HepG2 (cell line): ENCODE measurements around the gene PGAP3. TPM values are rescaled to one million over a fixed set of nuclear protein-coding genes. Genes with fewer than 3 reads are reported as not detected.

Experiments used
- BRCA1 ChIP-seq: sonication (generic); formaldehyde crosslinking; IDR thresholded peaks from 2 replicates; pipeline ENCODE4 v1.4.0; 2020; ENCODE audit warnings: missing genetic modification reagents
- ELF4 ChIP-seq: sonication (generic); formaldehyde crosslinking; IDR thresholded peaks from 2 replicates; pipeline ENCODE4 v1.5.0; 2020; ENCODE audit warnings: missing genetic modification reagents, mild to moderate bottlenecking, moderate library complexity, borderline replicate concordance
- FOXA1 ChIP-seq, 2 experiments: fragments of 450-650 bp in 1 of 2; sonication (generic) in 1 of 2; formaldehyde crosslinking in 1 of 2; IDR thresholded peaks; 2 replicates each; pipeline versions ENCODE4 v1.4.0 to v1.6.1; 2016 to 2020; ENCODE audit warnings: missing genetic modification reagents in 1 of 2
- GABPA ChIP-seq, 2 experiments: IDR thresholded peaks; 2 replicates each; pipeline ENCODE4 v1.6.1; 2011 to 2016; ENCODE audit warnings: low read depth in 2 of 2, low read length in 1 of 2, missing biosample characterization in 1 of 2, missing genetic modification characterization in 1 of 2
- JDP2 ChIP-seq: sonication (generic); formaldehyde crosslinking; IDR thresholded peaks from 2 replicates; pipeline ENCODE4 v1.8.1; 2022; ENCODE audit warnings: missing genetic modification reagents, borderline replicate concordance
- SMYD3 ChIP-seq: sonication (generic); formaldehyde crosslinking; IDR thresholded peaks from 2 replicates; pipeline ENCODE4 v1.8.1; 2023; ENCODE audit warnings: mild to moderate bottlenecking, missing genetic modification reagents
- SNAPC2 ChIP-seq: sonication (generic); formaldehyde crosslinking; IDR thresholded peaks from 2 replicates; pipeline ENCODE4 v1.8.1; 2022; ENCODE audit warnings: mild to moderate bottlenecking, missing genetic modification reagents
- SP140L ChIP-seq: sonication (generic); formaldehyde crosslinking; IDR thresholded peaks from 2 replicates; pipeline ENCODE4 v1.4.0; 2020; ENCODE audit warnings: missing genetic modification reagents, borderline replicate concordance
- SSRP1 ChIP-seq: IDR thresholded peaks from 2 replicates; pipeline ENCODE4 v1.6.1; 2016; ENCODE audit warnings: control low read depth
- ZMYM2 ChIP-seq: sonication (generic); formaldehyde crosslinking; IDR thresholded peaks from 2 replicates; pipeline ENCODE4 v1.8.0; 2022; ENCODE audit warnings: mild to moderate bottlenecking, missing genetic modification reagents
- ZNF780A ChIP-seq: sonication (generic); formaldehyde crosslinking; IDR thresholded peaks from 2 replicates; pipeline ENCODE4 v1.8.0; 2022; ENCODE audit warnings: mild to moderate bottlenecking, missing genetic modification reagents, moderate library complexity
- ZSCAN30 ChIP-seq: sonication (generic); formaldehyde crosslinking; IDR thresholded peaks from 2 replicates; pipeline ENCODE4 v1.5.0; 2020; ENCODE audit warnings: mild to moderate bottlenecking, missing genetic modification reagents
- polyA plus RNA-seq, 8 experiments: library from polyadenylated mRNA; depleted of rRNA in 3 of 8; stranded (reverse) in 7 of 8; unstranded in 1 of 8; fragments of >200 nt; fragmentation: Illumina TruSeq in 4 of 8; extraction: Trizol in 4 of 8; gene quantifications; 2 replicates each; pipeline versions ENCODE4 v1.2.1 to v1.2.3, GENCODE V29; 2011 to 2016; ENCODE audit warnings: low read depth in 4 of 8, missing spikeins in 1 of 8, mixed read lengths in 1 of 8; ENCODE audit not compliant: insufficient read depth in 1 of 8
- total RNA-seq, 5 experiments: library from RNA; depleted of rRNA; stranded (reverse); fragments of >200 nt; fragmentation: Illumina TruSeq; extraction: Trizol; gene quantifications; 2 replicates each; pipeline ENCODE4 v1.2.3, GENCODE V29; 2016; ENCODE audit warnings: low read depth in 1 of 5
- TF ChIP-seq, protein P1 (sequence below): sonication (generic); formaldehyde crosslinking; IDR thresholded peaks from 2 replicates; pipeline ENCODE4 v1.9.0; 2021; ENCODE audit warnings: mild to moderate bottlenecking, missing genetic modification reagents
- TF ChIP-seq, protein P2 (sequence below): IDR thresholded peaks from 2 replicates; pipeline ENCODE4 v1.6.1; 2016; ENCODE audit warnings: control low read depth
- TF ChIP-seq, protein P3 (sequence below): sonication (generic); formaldehyde crosslinking; IDR thresholded peaks from 2 replicates; pipeline ENCODE4 v1.5.1; 2020; ENCODE audit warnings: mild to moderate bottlenecking, missing genetic modification reagents

Gene PGAP3
- total and polyA plus RNA-seq, 2 of the 13 experiments (the other 11 are each of a cell fraction or from before 2014, with no cell fraction given): 11.9 to 14.6 TPM

DNA sequence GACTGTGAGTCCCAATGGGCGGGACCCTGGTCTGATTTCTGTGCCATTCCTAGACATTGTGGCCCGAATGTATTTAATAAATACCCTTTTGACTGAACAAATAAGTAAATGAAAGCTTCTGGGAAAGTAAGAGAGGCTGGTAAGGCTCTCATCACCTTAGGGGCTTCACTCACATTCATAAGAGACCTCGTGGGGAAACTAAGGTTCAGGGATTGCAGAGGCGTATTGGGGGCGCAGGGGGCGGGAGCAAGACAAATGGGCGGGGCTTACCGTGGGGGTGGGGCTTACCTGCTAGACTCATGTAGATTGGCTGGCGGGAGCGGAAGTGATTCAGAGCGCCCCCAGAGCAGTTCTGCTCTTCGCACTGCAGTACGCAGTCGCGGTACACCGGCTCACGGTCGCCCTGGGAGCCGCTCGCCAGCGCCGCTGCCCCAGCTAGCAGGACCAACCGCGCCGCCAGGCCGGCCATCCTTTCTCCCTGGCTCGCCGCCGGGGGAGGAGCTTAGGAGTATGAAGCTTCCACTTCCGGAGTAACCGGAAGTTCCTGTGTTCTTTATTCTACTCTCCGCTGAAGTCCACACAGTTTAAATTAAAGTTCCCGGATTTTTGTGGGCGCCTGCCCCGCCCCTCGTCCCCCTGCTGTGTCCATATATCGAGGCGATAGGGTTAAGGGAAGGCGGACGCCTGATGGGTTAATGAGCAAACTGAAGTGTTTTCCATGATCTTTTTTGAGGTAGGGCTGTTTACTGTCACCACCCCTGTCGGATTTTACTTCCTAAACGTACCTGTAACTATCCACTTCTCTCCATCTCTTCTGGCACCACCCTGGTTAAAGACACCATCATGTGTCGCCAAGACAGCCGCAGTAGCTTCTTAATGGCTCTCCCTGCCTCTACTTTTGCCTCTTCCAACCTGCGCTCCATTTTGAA, at the start of gene PGAP3 (continued):
- TF ChIP-seq, protein P1, sequence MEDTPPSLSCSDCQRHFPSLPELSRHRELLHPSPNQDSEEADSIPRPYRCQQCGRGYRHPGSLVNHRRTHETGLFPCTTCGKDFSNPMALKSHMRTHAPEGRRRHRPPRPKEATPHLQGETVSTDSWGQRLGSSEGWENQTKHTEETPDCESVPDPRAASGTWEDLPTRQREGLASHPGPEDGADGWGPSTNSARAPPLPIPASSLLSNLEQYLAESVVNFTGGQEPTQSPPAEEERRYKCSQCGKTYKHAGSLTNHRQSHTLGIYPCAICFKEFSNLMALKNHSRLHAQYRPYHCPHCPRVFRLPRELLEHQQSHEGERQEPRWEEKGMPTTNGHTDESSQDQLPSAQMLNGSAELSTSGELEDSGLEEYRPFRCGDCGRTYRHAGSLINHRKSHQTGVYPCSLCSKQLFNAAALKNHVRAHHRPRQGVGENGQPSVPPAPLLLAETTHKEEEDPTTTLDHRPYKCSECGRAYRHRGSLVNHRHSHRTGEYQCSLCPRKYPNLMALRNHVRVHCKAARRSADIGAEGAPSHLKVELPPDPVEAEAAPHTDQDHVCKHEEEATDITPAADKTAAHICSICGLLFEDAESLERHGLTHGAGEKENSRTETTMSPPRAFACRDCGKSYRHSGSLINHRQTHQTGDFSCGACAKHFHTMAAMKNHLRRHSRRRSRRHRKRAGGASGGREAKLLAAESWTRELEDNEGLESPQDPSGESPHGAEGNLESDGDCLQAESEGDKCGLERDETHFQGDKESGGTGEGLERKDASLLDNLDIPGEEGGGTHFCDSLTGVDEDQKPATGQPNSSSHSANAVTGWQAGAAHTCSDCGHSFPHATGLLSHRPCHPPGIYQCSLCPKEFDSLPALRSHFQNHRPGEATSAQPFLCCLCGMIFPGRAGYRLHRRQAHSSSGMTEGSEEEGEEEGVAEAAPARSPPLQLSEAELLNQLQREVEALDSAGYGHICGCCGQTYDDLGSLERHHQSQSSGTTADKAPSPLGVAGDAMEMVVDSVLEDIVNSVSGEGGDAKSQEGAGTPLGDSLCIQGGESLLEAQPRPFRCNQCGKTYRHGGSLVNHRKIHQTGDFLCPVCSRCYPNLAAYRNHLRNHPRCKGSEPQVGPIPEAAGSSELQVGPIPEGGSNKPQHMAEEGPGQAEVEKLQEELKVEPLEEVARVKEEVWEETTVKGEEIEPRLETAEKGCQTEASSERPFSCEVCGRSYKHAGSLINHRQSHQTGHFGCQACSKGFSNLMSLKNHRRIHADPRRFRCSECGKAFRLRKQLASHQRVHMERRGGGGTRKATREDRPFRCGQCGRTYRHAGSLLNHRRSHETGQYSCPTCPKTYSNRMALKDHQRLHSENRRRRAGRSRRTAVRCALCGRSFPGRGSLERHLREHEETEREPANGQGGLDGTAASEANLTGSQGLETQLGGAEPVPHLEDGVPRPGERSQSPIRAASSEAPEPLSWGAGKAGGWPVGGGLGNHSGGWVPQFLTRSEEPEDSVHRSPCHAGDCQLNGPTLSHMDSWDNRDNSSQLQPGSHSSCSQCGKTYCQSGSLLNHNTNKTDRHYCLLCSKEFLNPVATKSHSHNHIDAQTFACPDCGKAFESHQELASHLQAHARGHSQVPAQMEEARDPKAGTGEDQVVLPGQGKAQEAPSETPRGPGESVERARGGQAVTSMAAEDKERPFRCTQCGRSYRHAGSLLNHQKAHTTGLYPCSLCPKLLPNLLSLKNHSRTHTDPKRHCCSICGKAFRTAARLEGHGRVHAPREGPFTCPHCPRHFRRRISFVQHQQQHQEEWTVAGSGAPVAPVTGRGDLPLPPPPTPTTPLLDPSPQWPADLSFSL: no peak
- peak; percentile 26; the same call in 1 of the 2 replicates for TF ChIP-seq ZMYM2 (CRISPR knock-in tag)
- TF ChIP-seq JDP2 (CRISPR knock-in tag): no peak; the same call in 1 of the 2 replicates
- peak; percentile 21; the same call in 1 of the 2 replicates for TF ChIP-seq SSRP1 (CRISPR knock-in tag)
- TF ChIP-seq, protein P2, sequence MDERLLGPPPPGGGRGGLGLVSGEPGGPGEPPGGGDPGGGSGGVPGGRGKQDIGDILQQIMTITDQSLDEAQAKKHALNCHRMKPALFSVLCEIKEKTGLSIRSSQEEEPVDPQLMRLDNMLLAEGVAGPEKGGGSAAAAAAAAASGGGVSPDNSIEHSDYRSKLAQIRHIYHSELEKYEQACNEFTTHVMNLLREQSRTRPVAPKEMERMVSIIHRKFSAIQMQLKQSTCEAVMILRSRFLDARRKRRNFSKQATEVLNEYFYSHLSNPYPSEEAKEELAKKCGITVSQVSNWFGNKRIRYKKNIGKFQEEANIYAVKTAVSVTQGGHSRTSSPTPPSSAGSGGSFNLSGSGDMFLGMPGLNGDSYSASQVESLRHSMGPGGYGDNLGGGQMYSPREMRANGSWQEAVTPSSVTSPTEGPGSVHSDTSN (CRISPR knock-in tag): 0 out of 2 replicates have a peak, but pooled peaks have one; percentile 20
- peak; percentile 83 for TF ChIP-seq GABPA (IDR thresholded peaks at IDR 0.05; ENCODE audit: low read depth, low read length)
- peak; percentile 94 for TF ChIP-seq GABPA (CRISPR knock-in tag; IDR thresholded peaks at IDR 0.05; ENCODE audit: low read depth)
- peak; percentile 66; the same call in 1 of the 2 replicates for TF ChIP-seq SNAPC2 (CRISPR knock-in tag)
- TF ChIP-seq SMYD3 (CRISPR knock-in tag): peak; percentile 57; the same call in 1 of the 2 replicates
- peak; percentile 70; the same call in 1 of the 2 replicates for TF ChIP-seq ELF4 (CRISPR knock-in tag)
- TF ChIP-seq ZSCAN30 (CRISPR knock-in tag): no peak
- TF ChIP-seq ZNF780A (CRISPR knock-in tag): peak; percentile 57; the same call in 1 of the 2 replicates
- peak; percentile 75; the same call in 1 of the 2 replicates for TF ChIP-seq SP140L (CRISPR knock-in tag)
- TF ChIP-seq FOXA1 (IDR thresholded peaks at IDR 0.05): no peak
- peak; percentile 14; the same call in 1 of the 2 replicates for TF ChIP-seq FOXA1 (CRISPR knock-in tag; IDR thresholded peaks at IDR 0.05)
- TF ChIP-seq, protein P3, sequence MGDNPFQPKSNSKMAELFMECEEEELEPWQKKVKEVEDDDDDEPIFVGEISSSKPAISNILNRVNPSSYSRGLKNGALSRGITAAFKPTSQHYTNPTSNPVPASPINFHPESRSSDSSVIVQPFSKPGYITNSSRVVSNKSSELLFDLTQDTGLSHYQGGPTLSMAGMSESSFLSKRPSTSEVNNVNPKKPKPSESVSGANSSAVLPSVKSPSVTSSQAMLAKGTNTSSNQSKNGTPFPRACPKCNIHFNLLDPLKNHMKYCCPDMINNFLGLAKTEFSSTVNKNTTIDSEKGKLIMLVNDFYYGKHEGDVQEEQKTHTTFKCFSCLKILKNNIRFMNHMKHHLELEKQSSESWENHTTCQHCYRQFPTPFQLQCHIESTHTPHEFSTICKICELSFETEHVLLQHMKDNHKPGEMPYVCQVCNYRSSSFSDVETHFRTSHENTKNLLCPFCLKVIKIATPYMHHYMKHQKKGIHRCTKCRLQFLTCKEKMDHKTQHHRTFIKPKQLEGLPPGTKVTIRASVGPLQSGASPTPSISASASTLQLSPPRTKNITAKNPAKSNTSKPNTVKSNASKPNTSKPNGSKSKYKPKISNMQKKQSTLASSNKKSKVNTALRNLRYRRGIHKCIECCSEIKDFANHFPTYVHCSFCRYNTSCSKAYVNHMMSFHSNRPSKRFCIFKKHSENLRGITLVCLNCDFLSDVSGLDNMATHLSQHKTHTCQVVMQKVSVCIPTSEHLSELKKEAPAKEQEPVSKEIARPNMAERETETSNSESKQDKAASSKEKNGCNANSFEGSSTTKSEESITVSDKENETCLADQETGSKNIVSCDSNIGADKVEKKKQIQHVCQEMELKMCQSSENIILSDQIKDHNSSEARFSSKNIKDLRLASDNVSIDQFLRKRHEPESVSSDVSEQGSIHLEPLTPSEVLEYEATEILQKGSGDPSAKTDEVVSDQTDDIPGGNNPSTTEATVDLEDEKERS (CRISPR knock-in tag): peak; percentile 36; the same call in 1 of the 2 replicates
- 0 out of 2 replicates have a peak, but pooled peaks have one; percentile 12 for TF ChIP-seq BRCA1 (CRISPR knock-in tag)
